MG63 (cell line): Measurements from ENCODE around the gene RUNDC1. TPM values are rescaled to one million over a fixed set of nuclear protein-coding genes. Genes with fewer than 3 reads are reported as not detected.

ENCODE experiments used
- total RNA-seq: library from RNA; depleted of rRNA; stranded (reverse); fragments of >200 nt; shearing (Covaris generic); gene quantifications from 2 replicates; pipeline ENCODE4 v1.2.3, GENCODE V29; 2014; ENCODE audit warnings: low replicate concordance; rRNA removed

Gene RUNDC1
- total RNA-seq, 1 experiment from 2014 or later = 5.1 TPM

Other genes with a start within 250 kb of the RUNDC1 start
- gene EZH1, start 235.5 kb upstream of the RUNDC1 start, total RNA-seq = 8.4 and 20.0 TPM in 2 replicates
- not detected in 2 replicates for gene RAMP2, start 219.3 kb upstream of the RUNDC1 start, total RNA-seq
- gene VPS25, start 207.1 kb upstream of the RUNDC1 start, total RNA-seq = 68.7 and 99.1 TPM in 2 replicates
- not detected in 2 replicates for gene WNK4, start 200.0 kb upstream of the RUNDC1 start, total RNA-seq
- gene COA3, start 181.9 kb upstream of the RUNDC1 start, total RNA-seq = 65.1 and 90.5 TPM in 2 replicates
- not detected in 2 replicates for gene CNTD1, start 181.7 kb upstream of the RUNDC1 start, total RNA-seq
- gene BECN1, start 156.3 kb upstream of the RUNDC1 start, total RNA-seq = 85.0 and 209 TPM in 2 replicates
- gene PSME3, start 147.2 kb upstream of the RUNDC1 start, total RNA-seq = 72.7 and 82.0 TPM in 2 replicates
- gene AOC2, start 136.0 kb upstream of the RUNDC1 start, total RNA-seq = 0.36 TPM in 1 of 2 replicates, not detected in the other
- gene AOC3, start 129.4 kb upstream of the RUNDC1 start, total RNA-seq = 0.10 and 0.86 TPM in 2 replicates
- not detected in 2 replicates for gene G6PC1, start 79.8 kb upstream of the RUNDC1 start, total RNA-seq
- 41.7 and 47.0 TPM in 2 replicates for gene AARSD1, start 16.1 kb upstream of the RUNDC1 start, total RNA-seq
- gene PTGES3L, start 485 bp upstream of the RUNDC1 start, total RNA-seq = not detected in 2 replicates
- 2,193 and 2,673 TPM in 2 replicates for gene RPL27, start 17.9 kb downstream of the RUNDC1 start, total RNA-seq
- 10.7 and 26.8 TPM in 2 replicates for gene IFI35, start 26.2 kb downstream of the RUNDC1 start, total RNA-seq
- gene VAT1, start 41.8 kb downstream of the RUNDC1 start, total RNA-seq = 181 and 263 TPM in 2 replicates
- gene RND2, start 44.7 kb downstream of the RUNDC1 start, total RNA-seq = not detected in 2 replicates
- 30.8 and 33.9 TPM in 2 replicates for gene BRCA1, start 144.8 kb downstream of the RUNDC1 start, total RNA-seq
- gene NBR1, start 190.6 kb downstream of the RUNDC1 start, total RNA-seq = 78.8 and 81.8 TPM in 2 replicates
- gene TMEM106A, start 231.3 kb downstream of the RUNDC1 start, total RNA-seq = 0.10 and 0.99 TPM in 2 replicates
- gene CCDC200, start 248.1 kb downstream of the RUNDC1 start, total RNA-seq = not detected in 2 replicates